ENCODE measurements around the gene PARL.

DNA sequence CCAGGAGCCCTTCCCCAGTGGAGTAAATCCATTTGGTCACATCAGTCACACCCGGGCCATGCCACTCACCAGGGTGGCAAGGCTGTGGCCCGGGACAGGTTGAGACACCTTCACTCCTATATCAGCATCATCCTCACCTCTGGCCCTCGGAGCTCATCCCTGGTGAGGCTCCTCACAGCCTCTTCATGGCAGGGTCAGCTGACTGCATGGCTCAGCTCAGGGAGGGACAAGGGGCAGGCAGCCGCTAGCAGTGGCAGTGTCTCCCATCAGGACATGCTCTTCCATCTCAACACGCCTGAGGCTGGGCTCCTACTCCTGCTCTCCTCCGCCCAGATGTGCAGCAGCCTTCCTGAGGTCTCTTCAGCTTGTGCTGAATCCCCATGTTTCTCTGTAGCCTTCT lies 26.4 kb upstream of the PARL start:
- TF ChIP-seq EZH2 (IDR thresholded peaks at IDR 0.05) (no peak), POLR2AphosphoS5 (IDR thresholded peaks at IDR 0.05; ENCODE audit: borderline replicate concordance, low read depth, low read length) (no peak), FOXP2 (optimal IDR thresholded peaks at IDR 0.05; ENCODE audit: control extremely low read depth, extremely low read length, insufficient read depth) (no peak)
